Neural cell (in vitro differentiated cells): ENCODE results near the gene SLC2A10.

Experiments
- POLR2AphosphoS5 ChIP-seq: IDR thresholded peaks from 2 replicates; pipeline ENCODE4 v1.6.1; 2012
- TF ChIP-seq, protein P1 (sequence below): fragments of 450-650 bp; IDR thresholded peaks from 2 replicates; pipeline ENCODE4 v1.5.1; 2014; ENCODE audit warnings: antibody characterized with exemption, mild to moderate bottlenecking, moderate library complexity; ENCODE audit not compliant: poor library complexity, severe bottlenecking
- TF ChIP-seq, protein P2 (sequence below): IDR thresholded peaks from 2 replicates; pipeline ENCODE4 v1.6.1; 2012; ENCODE audit warnings: borderline replicate concordance

DNA sequence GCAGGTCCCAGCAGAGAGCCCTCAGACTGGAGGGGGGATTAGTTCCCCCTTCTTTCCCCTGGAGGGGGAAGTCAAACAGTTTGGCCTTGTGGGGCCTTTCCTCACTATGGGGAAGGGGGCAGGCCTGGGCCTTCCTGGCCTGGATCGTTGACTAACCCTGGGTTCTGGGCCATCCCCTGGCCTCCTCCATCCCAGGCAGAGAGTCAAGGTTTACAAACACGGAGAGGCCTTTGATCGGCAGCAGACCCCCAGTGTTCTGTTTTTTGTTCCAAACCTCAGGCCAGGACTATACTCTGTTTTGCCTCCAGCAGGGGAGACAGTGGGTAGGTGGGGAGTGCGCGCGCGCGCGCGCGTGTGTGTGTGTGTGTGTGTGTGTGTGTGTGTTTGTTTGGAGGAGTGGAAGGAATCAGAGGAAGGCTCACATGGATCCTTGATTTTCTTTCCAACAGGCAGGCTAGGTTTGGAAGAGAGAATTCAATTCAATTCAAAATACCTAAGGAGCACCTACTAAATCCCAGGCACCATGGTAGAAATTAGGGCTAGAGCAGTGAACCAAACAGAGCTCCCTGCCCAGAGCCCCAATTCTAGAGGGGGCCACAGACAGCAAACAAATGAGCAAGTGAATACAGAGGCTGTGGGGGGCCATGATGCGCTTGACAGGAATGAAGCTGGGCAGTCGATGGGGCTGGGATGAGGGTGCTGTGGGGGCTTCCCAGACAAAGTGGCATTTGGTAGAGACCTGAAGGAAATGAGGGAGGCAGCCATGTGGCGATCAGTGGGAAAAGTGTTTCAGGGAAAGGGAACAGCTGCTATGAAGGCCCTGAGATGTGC lies 35.0 kb upstream of the SLC2A10 start:
- no peak for TF ChIP-seq POLR2AphosphoS5
- TF ChIP-seq, protein P1, sequence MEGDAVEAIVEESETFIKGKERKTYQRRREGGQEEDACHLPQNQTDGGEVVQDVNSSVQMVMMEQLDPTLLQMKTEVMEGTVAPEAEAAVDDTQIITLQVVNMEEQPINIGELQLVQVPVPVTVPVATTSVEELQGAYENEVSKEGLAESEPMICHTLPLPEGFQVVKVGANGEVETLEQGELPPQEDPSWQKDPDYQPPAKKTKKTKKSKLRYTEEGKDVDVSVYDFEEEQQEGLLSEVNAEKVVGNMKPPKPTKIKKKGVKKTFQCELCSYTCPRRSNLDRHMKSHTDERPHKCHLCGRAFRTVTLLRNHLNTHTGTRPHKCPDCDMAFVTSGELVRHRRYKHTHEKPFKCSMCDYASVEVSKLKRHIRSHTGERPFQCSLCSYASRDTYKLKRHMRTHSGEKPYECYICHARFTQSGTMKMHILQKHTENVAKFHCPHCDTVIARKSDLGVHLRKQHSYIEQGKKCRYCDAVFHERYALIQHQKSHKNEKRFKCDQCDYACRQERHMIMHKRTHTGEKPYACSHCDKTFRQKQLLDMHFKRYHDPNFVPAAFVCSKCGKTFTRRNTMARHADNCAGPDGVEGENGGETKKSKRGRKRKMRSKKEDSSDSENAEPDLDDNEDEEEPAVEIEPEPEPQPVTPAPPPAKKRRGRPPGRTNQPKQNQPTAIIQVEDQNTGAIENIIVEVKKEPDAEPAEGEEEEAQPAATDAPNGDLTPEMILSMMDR, result no peak
- TF ChIP-seq, protein P2, sequence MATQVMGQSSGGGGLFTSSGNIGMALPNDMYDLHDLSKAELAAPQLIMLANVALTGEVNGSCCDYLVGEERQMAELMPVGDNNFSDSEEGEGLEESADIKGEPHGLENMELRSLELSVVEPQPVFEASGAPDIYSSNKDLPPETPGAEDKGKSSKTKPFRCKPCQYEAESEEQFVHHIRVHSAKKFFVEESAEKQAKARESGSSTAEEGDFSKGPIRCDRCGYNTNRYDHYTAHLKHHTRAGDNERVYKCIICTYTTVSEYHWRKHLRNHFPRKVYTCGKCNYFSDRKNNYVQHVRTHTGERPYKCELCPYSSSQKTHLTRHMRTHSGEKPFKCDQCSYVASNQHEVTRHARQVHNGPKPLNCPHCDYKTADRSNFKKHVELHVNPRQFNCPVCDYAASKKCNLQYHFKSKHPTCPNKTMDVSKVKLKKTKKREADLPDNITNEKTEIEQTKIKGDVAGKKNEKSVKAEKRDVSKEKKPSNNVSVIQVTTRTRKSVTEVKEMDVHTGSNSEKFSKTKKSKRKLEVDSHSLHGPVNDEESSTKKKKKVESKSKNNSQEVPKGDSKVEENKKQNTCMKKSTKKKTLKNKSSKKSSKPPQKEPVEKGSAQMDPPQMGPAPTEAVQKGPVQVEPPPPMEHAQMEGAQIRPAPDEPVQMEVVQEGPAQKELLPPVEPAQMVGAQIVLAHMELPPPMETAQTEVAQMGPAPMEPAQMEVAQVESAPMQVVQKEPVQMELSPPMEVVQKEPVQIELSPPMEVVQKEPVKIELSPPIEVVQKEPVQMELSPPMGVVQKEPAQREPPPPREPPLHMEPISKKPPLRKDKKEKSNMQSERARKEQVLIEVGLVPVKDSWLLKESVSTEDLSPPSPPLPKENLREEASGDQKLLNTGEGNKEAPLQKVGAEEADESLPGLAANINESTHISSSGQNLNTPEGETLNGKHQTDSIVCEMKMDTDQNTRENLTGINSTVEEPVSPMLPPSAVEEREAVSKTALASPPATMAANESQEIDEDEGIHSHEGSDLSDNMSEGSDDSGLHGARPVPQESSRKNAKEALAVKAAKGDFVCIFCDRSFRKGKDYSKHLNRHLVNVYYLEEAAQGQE, result no peak
